ENCODE measurements around the gene FERMT3. TPM values are rescaled to one million over a fixed set of nuclear protein-coding genes. Genes with fewer than 3 reads are reported as not detected.

The FERMT3 gene
- total and polyA plus RNA-seq, 2 of the 13 experiments (the other 11 are each of a cell fraction or from before 2014, with no cell fraction given) = 0.29 TPM; not detected in 1

- TF ChIP-seq TEF (CRISPR knock-in tag; IDR thresholded peaks at IDR 0.05) (no peak), KDM5B (CRISPR knock-in tag; IDR thresholded peaks at IDR 0.05; ENCODE audit: borderline replicate concordance) (no peak), NFE2 (CRISPR knock-in tag; IDR thresholded peaks at IDR 0.05) (no peak), SAFB2 (CRISPR knock-in tag; IDR thresholded peaks at IDR 0.05; ENCODE audit: borderline replicate concordance, low read depth) (peak; percentile 71; the same call in 1 of the 2 replicates), ZNF33B (CRISPR knock-in tag; IDR thresholded peaks at IDR 0.05) (no peak; the same call in 1 of the 2 replicates), PHF20 (CRISPR knock-in tag; IDR thresholded peaks at IDR 0.05) (no peak), SNRNP70 (IDR thresholded peaks at IDR 0.05; ENCODE audit: low read depth, low read length) (no peak), HOXA7 (CRISPR knock-in tag; IDR thresholded peaks at IDR 0.05) (no peak), CTCF (CRISPR knock-in tag; IDR thresholded peaks at IDR 0.05) (no peak; the same call in none of the 2 replicates), ZNF326 (CRISPR knock-in tag; IDR thresholded peaks at IDR 0.05; ENCODE audit: borderline replicate concordance) (no peak), REL (CRISPR knock-in tag; conservative IDR thresholded peaks at IDR 0.05) (no peak), ZNF790 (CRISPR knock-in tag; IDR thresholded peaks at IDR 0.05; ENCODE audit: borderline replicate concordance) (no peak; the same call in 1 of the 2 replicates), GABPA (IDR thresholded peaks at IDR 0.05; ENCODE audit: low read depth, low read length) (no peak), GABPA (CRISPR knock-in tag; IDR thresholded peaks at IDR 0.05; ENCODE audit: low read depth) (peak; percentile 57; the same call in 1 of the 2 replicates)
- TF ChIP-seq, protein P1, sequence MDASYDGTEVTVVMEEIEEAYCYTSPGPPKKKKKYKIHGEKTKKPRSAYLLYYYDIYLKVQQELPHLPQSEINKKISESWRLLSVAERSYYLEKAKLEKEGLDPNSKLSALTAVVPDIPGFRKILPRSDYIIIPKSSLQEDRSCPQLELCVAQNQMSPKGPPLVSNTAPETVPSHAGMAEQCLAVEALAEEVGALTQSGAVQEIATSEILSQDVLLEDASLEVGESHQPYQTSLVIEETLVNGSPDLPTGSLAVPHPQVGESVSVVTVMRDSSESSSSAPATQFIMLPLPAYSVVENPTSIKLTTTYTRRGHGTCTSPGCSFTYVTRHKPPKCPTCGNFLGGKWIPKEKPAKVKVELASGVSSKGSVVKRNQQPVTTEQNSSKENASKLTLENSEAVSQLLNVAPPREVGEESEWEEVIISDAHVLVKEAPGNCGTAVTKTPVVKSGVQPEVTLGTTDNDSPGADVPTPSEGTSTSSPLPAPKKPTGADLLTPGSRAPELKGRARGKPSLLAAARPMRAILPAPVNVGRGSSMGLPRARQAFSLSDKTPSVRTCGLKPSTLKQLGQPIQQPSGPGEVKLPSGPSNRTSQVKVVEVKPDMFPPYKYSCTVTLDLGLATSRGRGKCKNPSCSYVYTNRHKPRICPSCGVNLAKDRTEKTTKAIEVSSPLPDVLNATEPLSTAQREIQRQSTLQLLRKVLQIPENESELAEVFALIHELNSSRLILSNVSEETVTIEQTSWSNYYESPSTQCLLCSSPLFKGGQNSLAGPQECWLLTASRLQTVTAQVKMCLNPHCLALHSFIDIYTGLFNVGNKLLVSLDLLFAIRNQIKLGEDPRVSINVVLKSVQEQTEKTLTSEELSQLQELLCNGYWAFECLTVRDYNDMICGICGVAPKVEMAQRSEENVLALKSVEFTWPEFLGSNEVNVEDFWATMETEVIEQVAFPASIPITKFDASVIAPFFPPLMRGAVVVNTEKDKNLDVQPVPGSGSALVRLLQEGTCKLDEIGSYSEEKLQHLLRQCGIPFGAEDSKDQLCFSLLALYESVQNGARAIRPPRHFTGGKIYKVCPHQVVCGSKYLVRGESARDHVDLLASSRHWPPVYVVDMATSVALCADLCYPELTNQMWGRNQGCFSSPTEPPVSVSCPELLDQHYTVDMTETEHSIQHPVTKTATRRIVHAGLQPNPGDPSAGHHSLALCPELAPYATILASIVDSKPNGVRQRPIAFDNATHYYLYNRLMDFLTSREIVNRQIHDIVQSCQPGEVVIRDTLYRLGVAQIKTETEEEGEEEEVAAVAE (CRISPR knock-in tag; IDR thresholded peaks at IDR 0.05; ENCODE audit: borderline replicate concordance) = no peak
- TF ChIP-seq, protein P2, sequence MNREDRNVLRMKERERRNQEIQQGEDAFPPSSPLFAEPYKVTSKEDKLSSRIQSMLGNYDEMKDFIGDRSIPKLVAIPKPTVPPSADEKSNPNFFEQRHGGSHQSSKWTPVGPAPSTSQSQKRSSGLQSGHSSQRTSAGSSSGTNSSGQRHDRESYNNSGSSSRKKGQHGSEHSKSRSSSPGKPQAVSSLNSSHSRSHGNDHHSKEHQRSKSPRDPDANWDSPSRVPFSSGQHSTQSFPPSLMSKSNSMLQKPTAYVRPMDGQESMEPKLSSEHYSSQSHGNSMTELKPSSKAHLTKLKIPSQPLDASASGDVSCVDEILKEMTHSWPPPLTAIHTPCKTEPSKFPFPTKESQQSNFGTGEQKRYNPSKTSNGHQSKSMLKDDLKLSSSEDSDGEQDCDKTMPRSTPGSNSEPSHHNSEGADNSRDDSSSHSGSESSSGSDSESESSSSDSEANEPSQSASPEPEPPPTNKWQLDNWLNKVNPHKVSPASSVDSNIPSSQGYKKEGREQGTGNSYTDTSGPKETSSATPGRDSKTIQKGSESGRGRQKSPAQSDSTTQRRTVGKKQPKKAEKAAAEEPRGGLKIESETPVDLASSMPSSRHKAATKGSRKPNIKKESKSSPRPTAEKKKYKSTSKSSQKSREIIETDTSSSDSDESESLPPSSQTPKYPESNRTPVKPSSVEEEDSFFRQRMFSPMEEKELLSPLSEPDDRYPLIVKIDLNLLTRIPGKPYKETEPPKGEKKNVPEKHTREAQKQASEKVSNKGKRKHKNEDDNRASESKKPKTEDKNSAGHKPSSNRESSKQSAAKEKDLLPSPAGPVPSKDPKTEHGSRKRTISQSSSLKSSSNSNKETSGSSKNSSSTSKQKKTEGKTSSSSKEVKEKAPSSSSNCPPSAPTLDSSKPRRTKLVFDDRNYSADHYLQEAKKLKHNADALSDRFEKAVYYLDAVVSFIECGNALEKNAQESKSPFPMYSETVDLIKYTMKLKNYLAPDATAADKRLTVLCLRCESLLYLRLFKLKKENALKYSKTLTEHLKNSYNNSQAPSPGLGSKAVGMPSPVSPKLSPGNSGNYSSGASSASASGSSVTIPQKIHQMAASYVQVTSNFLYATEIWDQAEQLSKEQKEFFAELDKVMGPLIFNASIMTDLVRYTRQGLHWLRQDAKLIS (CRISPR knock-in tag; IDR thresholded peaks at IDR 0.05) = no peak
- TF ChIP-seq, protein P3, sequence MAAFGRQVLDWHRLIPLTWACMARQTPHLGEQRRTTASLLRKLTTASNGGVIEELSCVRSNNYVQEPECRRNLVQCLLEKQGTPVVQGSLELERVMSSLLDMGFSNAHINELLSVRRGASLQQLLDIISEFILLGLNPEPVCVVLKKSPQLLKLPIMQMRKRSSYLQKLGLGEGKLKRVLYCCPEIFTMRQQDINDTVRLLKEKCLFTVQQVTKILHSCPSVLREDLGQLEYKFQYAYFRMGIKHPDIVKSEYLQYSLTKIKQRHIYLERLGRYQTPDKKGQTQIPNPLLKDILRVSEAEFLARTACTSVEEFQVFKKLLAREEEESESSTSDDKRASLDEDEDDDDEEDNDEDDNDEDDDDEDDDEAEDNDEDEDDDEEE (CRISPR knock-in tag; IDR thresholded peaks at IDR 0.05) = no peak
These were observed 40.6 kb downstream of the FERMT3 start, which contains the start of gene PPP1R14B (continued) for GRCh38 chr11:64246871-64247728.
